VCaP (cell line): Measurements from ENCODE around the gene TBC1D22A.

Experiments used
- H3K27ac ChIP-seq: fragments of 450-650 bp; 2 replicates; pipeline ENCODE4 v1.5.1; 2017
- CTCF ChIP-seq: fragments of 450-650 bp; conservative IDR thresholded peaks from 2 replicates; pipeline ENCODE4 v1.5.1; 2017; ENCODE audit warnings: mild to moderate bottlenecking, moderate library complexity

TBC1D22A gene

DNA sequence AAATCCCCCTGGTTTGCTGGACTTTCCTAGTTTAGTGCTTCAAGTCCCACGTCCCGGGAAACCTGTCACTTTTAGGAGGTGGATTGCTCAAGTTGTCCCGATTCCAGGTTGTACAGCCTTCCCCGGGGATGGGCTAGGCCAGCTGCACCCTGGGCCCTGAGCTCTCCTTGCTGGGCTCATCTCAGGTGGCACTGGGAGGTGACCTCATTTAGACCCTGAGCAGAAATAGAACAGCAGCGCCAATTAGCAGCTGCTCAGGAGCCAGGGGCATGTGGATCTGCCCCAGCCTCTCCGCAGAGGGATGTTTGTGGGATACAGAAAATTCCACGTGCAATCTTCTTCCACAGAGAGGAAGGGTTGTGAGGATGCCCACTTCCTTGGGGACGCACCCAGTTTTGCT is 14.8 kb upstream of the TBC1D22A start:
- TF ChIP-seq CTCF = no peak
- H3K27ac ChIP-seq = no peak overlapping the region

- no peak for TF ChIP-seq CTCF
- H3K27ac ChIP-seq = no peak overlapping the region
Measured at GRCh38 chr22:46748206-46748907, 14.1 kb upstream of the TBC1D22A start.

DNA sequence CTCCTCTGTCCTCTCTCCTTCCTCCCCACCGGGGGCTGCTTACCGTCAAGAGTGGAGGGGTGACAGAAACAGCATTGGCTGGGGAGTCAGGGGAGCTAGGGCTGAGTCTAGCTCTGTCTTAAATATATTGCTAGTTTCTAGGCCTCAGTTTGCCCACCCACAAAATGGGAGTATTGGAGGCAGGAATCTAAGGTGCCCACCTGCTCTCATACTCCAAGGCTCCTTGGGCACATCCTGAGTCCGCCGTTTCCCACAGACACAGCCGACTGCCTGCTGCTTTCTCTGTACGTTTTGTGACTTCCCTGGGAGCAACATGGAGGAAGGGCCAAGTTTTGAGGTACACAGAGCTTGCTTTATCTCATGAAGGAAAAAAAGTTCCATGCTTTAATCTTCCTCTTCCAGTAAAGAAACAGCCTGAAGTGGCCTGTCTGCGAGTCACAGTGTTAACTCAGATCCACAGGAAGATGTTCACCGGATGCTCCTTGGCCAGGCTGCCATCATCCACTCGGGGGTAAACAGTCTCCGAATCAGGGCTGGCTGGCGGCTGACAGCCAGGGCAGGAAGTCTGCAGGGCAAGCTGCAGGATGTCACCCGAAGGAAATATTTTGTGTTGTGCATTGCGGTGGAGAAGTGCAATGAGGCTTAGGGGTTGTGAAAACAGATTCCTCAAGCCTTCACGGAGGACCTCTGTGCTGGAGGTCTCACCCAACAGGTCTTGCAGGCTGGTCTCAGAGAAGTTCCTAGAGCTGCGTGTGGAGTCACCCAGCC is 13.4 kb upstream of the TBC1D22A start:
- no peak overlapping the region for H3K27ac ChIP-seq
- TF ChIP-seq CTCF = no peak

DNA sequence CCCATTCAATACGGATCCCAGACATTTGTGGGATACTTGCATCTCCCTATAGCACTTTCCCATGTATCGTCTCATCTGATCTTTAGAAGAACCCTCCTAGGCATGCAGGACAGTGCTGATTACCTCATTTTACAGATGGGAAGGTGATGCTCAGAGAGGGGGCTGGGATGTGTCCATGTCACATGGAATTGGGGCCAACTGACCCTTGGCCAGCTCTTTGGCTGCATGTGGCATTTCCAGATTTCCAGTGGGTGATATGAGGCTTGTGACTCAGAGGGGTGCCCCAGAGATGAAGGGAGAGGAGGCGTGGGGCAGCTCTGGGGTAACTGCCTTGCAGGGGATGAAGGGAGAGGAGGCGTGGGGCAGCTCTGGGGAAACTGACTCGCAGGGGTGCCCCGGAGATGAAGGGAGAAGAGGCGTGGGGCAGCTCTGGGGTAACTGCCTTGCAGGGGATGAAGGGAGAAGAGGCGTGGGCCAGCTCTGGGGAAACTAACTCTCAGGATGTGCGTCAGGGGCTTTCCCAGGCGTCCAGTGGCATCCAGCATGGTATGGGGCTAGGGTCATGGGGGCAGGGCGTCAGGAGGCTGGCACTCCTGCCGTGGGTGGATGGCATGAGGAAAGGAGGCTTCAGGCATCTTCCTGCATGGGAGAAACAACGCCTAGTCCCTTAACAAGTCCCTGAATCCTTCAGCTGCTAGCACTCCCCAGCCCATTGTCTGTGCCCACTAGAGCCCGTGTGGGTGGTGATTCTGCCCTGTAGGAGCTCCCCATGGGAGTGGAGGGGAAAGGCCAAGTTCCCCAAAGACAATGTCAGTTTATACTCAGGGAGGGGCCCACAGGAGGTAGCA is 12.5 kb upstream of the TBC1D22A start:
- H3K27ac ChIP-seq = no peak overlapping the region

GRCh38 chr22:46750530-46750800 is 12.0 kb upstream of the TBC1D22A start:
- H3K27ac ChIP-seq = no peak overlapping the region
- TF ChIP-seq CTCF = no peak

More for the DNA sequence above, 12.5 kb upstream of the TBC1D22A start:
- TF ChIP-seq CTCF = no peak

DNA sequence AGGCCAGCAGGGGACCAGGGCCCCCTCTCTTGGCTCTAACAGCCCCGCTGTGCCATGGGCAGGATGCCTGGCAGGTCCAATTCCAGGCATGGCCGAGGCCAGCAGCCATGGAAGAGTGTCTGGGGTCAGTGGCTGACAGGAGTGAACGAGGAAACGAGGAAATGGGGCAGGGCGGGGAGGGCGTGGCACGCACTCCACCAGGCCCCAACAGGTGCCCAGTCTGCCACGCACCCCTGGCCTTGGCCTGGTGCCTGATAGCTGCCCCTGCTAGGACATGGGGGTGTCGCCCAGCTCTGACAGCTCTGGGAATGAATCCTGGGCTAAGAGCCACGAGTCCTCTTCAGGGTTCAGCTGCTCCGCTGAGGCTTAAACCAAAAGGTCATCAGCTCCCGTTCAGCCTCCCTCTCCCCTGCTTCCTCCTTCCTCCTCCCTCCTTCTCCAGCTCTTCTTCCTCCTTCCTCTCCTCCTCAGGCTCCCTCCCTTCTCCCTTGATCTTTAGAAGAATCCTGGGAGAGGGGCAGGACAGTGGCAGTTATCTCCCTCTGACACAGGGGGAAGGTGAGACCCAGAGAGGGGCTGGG is 11.5 kb upstream of the TBC1D22A start:
- no peak overlapping the region for H3K27ac ChIP-seq
- no peak for TF ChIP-seq CTCF
